ENCODE data around the gene SKAP2. TPM values are rescaled to one million over a fixed set of nuclear protein-coding genes. Genes with fewer than 3 reads are reported as not detected.

The SKAP2 gene
- total RNA-seq, 1 experiment from 2014 or later = 30.7 TPM

DNA sequence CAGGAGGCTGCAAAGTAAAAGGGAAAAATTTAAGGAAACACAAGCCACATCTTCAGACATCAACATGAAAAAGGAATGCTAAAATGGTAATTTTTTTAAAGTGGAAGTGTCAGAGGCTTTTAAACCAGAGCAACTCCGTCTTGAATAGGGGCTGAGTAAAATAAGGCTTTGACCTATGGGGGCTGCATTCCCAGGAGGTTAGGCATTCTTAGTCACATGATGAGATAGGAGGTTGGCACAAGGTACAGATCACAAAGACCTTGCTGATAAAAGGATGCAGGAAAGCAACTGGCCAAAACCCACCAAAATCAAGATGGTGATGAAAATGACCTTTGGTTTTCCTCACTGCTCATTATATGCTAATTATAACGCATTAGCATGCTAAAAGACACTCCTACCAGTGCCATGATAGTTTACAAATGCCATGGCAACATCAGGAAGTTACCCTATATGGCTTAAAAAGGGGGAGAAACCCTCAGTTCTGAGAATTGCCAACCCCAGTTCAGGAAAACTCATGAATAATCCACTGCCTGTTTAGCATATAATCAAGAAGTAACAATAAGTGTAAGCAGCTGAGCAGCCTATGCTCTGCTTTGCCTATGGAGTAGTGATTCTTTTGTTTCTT lies 128.3 kb downstream of the SKAP2 start:
- Histone ChIP-seq H3K79me2 (ENCODE audit: insufficient read depth, low read length) (no peaks in the 10 kb centered on the region), H3K4me1 (ENCODE audit: control insufficient read depth in 1 of 2, insufficient read depth in 2 of 2, low read length in 2 of 2) (no peaks in the 10 kb centered on the region), H4K20me1 (ENCODE audit: insufficient read depth) (no peaks in the 10 kb centered on the region), H3K36me3 (ENCODE audit: control insufficient read depth in 1 of 2, insufficient read depth in 2 of 2, low read length in 2 of 2) (no peaks in the 10 kb centered on the region), H3K9ac (ENCODE audit: low read length) (no peak overlapping the region), H3K4me3 (replicated peaks in 1 of 2; ENCODE audit: low read depth in 1 of 2, low read length in 2 of 2) (no peak overlapping the region), H3K4me2 (ENCODE audit: low read length) (no peak overlapping the region), H3K27me3 (ENCODE audit: insufficient read depth, low read length) (no peaks in the 10 kb centered on the region), H2AFZ (ENCODE audit: low read depth, low read length, poor library complexity, severe bottlenecking) (no peak overlapping the region), H3K27ac (ENCODE audit: low read depth, low read length) (no peak overlapping the region), H3K9me2 (ENCODE audit: insufficient read depth) (no peaks in the 10 kb centered on the region), H3K9me3 (ENCODE audit: control insufficient read depth in 1 of 2, insufficient read depth in 1 of 2, low read depth in 1 of 2, low read length in 2 of 2) (no peaks in the 10 kb centered on the region)
- intact Hi-C loops (cut with micrococcal nuclease) = no loop called here
- ChIA-PET CTCF (no interaction called here), RAD21 (ENCODE audit: low non-redundant PET in 1 of 2, low total read pairs in 2 of 2, uncharacterized antibody in 2 of 2, unreplicated experiment in 2 of 2) (no interaction called here), POLR2A (no interaction called here)
- ATAC-seq = no peak
- no peak for TF ChIP-seq JUND (IDR thresholded peaks at IDR 0.05)
- no peak for TF ChIP-seq EGR1 (IDR thresholded peaks at IDR 0.05; ENCODE audit: low read depth)
- TF ChIP-seq, protein P1, sequence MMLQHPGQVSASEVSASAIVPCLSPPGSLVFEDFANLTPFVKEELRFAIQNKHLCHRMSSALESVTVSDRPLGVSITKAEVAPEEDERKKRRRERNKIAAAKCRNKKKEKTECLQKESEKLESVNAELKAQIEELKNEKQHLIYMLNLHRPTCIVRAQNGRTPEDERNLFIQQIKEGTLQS (IDR thresholded peaks at IDR 0.05) = no peak
- TF ChIP-seq, protein P2, sequence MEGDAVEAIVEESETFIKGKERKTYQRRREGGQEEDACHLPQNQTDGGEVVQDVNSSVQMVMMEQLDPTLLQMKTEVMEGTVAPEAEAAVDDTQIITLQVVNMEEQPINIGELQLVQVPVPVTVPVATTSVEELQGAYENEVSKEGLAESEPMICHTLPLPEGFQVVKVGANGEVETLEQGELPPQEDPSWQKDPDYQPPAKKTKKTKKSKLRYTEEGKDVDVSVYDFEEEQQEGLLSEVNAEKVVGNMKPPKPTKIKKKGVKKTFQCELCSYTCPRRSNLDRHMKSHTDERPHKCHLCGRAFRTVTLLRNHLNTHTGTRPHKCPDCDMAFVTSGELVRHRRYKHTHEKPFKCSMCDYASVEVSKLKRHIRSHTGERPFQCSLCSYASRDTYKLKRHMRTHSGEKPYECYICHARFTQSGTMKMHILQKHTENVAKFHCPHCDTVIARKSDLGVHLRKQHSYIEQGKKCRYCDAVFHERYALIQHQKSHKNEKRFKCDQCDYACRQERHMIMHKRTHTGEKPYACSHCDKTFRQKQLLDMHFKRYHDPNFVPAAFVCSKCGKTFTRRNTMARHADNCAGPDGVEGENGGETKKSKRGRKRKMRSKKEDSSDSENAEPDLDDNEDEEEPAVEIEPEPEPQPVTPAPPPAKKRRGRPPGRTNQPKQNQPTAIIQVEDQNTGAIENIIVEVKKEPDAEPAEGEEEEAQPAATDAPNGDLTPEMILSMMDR (IDR thresholded peaks at IDR 0.05 in 2 of 3, conservative IDR thresholded peaks at IDR 0.05 in 1 of 3; ENCODE audit: borderline replicate concordance in 1 of 3, insufficient read depth in 1 of 3, low read depth in 2 of 3, low read length in 2 of 3) = no peak
- TF ChIP-seq TCF7L2 (IDR thresholded peaks at IDR 0.05; ENCODE audit: borderline replicate concordance, extremely low read depth, insufficient read depth, insufficient read length) = no peak
- no peak for TF ChIP-seq CEBPB (IDR thresholded peaks at IDR 0.05; ENCODE audit: low read depth)
- no peak for TF ChIP-seq YY1 (IDR thresholded peaks at IDR 0.05; ENCODE audit: extremely low read depth, insufficient replicate concordance, low read depth, low read length)
- no peak for TF ChIP-seq SRF (IDR thresholded peaks at IDR 0.05; ENCODE audit: low read depth)
- no peak for TF ChIP-seq FOSL1 (IDR thresholded peaks at IDR 0.05; ENCODE audit: low read depth)
- TF ChIP-seq, protein P3, sequence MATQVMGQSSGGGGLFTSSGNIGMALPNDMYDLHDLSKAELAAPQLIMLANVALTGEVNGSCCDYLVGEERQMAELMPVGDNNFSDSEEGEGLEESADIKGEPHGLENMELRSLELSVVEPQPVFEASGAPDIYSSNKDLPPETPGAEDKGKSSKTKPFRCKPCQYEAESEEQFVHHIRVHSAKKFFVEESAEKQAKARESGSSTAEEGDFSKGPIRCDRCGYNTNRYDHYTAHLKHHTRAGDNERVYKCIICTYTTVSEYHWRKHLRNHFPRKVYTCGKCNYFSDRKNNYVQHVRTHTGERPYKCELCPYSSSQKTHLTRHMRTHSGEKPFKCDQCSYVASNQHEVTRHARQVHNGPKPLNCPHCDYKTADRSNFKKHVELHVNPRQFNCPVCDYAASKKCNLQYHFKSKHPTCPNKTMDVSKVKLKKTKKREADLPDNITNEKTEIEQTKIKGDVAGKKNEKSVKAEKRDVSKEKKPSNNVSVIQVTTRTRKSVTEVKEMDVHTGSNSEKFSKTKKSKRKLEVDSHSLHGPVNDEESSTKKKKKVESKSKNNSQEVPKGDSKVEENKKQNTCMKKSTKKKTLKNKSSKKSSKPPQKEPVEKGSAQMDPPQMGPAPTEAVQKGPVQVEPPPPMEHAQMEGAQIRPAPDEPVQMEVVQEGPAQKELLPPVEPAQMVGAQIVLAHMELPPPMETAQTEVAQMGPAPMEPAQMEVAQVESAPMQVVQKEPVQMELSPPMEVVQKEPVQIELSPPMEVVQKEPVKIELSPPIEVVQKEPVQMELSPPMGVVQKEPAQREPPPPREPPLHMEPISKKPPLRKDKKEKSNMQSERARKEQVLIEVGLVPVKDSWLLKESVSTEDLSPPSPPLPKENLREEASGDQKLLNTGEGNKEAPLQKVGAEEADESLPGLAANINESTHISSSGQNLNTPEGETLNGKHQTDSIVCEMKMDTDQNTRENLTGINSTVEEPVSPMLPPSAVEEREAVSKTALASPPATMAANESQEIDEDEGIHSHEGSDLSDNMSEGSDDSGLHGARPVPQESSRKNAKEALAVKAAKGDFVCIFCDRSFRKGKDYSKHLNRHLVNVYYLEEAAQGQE (IDR thresholded peaks at IDR 0.05; ENCODE audit: low read depth) = no peak
- no TSS peak for BruUV-seq (replicated peaks)
- no peak for DNase-seq (ENCODE audit: low read depth, low spot score)
